GM12872 (cell line): ENCODE data around the gene CPSF2.

Experiments used
- CTCF ChIP-seq: IDR thresholded peaks from 3 replicates; pipeline ENCODE4 v1.5.1; 2011; ENCODE audit warnings: low read depth, mild to moderate bottlenecking, low read length, moderate library complexity; ENCODE audit not compliant: insufficient read depth

Gene CPSF2

GRCh38 chr14:92198804-92199203, 77.0 kb downstream of the CPSF2 start:
- TF ChIP-seq CTCF: no peak

GRCh38 chr14:92199763-92200162, 78.0 kb downstream of the CPSF2 start:
- TF ChIP-seq CTCF: no peak

- TF ChIP-seq CTCF: no peak
Observed at GRCh38 chr14:92203116-92203515, 81.3 kb downstream of the CPSF2 start.

- TF ChIP-seq CTCF: no peak
Observed at GRCh38 chr14:92204792-92205191, 83.0 kb downstream of the CPSF2 start.

GRCh38 chr14:92207012-92207927, 85.5 kb downstream of the CPSF2 start:
- no peak for TF ChIP-seq CTCF

GRCh38 chr14:92207928-92208265, 86.1 kb downstream of the CPSF2 start:
- no peak for TF ChIP-seq CTCF

- no peak for TF ChIP-seq CTCF
Observed at GRCh38 chr14:92209141-92209540, 87.4 kb downstream of the CPSF2 start.
